Fibroblast of skin of back (primary cell): ENCODE results near the gene LRMDA.

Source experiments
- DNase-seq: peaks from one replicate; pipeline ENCODE4 v3.0.0-alpha.2; 2013

Gene LRMDA

GRCh38 chr10:76393875-76394706 lies 962.7 kb downstream of the LRMDA start:
- peak; percentile 30 for DNase-seq

- no peak for DNase-seq
These were observed 963.3 kb downstream of the LRMDA start for GRCh38 chr10:76394707-76395042.

DNA sequence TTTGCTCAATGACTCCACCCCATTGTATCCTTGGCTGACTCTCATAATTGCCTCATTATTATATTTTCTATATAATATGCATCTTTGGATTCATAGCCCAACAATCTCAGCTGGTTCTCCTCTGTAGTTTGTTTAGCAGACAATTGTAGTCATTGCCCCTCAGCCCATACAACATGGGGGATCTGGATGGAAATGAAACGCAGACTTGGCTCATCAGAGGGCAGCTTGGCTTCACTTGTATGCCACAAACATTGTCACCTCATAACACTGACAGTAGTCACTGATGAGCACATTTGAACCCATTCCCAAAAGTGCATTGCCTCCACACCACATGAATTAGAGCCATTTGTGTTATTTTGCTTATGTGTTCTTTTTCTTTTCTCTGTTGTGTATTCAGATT lies 963.8 kb downstream of the LRMDA start:
- no peak for DNase-seq

- no peak for DNase-seq
These were observed 964.7 kb downstream of the LRMDA start for GRCh38 chr10:76396134-76396533.

DNA sequence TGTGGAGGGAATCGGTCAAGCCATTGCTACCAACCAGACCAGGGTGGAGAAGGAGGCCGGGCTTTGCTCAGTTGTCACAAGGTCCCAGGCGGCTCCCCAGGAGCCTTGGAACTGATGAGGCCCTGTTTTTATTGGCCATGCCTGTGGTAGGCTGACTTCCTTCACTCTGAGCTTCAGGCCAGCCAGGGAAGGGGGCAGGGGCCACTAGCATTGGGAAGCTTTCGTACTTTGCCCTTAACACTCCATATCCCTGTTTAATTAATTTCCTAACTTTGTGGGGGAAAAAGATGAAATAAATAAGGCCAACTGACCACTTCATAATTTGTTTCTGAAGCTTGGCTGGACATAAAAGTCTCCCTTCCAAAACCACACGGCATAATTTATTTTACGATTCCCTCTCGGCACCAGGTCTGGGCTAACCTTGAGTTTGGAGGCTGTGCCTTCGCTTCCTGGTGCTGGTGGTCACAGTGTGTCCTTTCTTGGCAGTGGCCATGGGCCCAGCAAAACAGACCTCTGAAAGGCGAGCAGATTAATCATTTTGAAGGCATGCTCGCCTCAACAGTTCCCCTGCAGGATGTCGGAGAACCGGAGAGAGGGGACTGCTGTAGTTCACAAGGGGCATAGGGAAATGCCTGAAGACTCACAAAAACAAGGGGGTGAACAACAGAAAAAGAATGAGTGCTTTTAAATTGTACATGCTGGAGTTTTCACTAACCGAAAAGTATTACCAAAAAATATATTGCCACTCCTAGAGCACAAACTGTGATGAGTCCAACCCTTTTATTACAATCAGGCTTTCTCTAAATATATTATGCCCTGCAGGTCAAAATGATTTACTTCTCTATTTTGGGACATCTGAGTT lies 966.0 kb downstream of the LRMDA start:
- DNase-seq, result peak; percentile 39

- peak; percentile 13 for DNase-seq
These were observed 966.8 kb downstream of the LRMDA start for GRCh38 chr10:76398043-76398710.

DNA sequence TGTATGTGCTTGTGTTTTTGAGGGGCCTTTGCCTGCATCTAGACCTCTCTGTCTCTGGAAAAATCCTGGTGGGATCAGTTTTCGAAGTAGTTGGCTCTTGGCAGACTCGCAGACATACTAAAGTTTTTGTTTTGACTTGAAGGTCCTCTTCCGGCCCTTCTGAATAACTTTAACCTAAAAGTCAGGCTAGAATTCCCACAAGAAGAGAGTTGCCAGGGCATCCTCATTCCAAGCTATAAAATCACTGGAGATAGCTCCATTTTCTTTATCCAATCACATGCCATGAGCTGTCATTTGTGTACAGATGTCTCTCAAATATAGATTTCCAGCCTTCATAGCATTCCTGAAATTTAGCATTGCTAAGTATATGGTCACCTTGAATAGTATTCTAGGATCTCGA lies 967.8 kb downstream of the LRMDA start:
- peak; percentile 63 for DNase-seq

- peak; percentile 31 for DNase-seq
These were observed 969.6 kb downstream of the LRMDA start for GRCh38 chr10:76401006-76401405.

- peak; percentile 45 for DNase-seq
These were observed 972.5 kb downstream of the LRMDA start for GRCh38 chr10:76403912-76404311.

GRCh38 chr10:76404531-76404930 lies 973.1 kb downstream of the LRMDA start:
- DNase-seq, result no peak

- DNase-seq, result no peak
These were observed 974.5 kb downstream of the LRMDA start for GRCh38 chr10:76405922-76406321.

DNA sequence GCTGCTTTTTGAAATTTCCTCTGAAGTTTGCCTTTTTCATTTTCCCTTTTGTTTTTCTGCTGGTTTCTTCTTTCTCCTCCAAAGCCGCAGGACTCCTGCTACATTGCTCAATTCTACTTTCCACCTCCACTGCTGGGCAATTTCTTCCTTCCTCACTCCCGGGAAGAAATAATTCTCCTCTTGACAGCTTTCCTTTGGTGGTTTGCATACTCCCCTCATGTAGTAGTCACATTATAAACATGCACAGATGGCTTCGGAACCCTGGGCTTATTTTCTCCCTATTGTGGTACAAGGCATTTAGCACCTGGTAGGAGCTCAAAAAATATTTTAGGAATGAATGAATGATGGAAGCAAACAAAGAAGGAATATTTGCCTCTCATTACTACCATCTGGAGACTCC lies 977.2 kb downstream of the LRMDA start:
- no peak for DNase-seq

GRCh38 chr10:76411729-76412435 lies 980.5 kb downstream of the LRMDA start:
- no peak for DNase-seq

DNA sequence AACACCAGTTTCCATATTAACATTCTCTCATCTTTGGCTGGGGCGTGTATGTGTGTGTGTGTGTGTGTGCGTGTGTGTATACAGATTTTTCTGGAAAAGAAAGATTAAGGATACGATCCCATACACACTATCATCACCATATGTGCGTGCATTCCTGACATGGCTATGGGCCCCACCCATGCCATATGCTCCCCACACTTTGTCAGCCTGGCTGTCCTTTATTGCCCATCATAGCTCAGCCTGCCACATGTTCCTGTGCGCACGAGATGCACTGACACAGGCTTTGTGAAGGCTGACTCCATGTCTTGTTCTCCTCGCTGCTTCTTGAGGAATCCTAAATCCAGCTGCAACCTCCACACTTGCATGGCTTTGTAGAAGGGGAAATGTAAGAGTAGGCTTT lies 984.1 kb downstream of the LRMDA start:
- DNase-seq, result no peak

GRCh38 chr10:76416642-76417041 lies 985.2 kb downstream of the LRMDA start:
- no peak for DNase-seq

GRCh38 chr10:76420725-76421124 lies 989.3 kb downstream of the LRMDA start:
- no peak for DNase-seq

DNA sequence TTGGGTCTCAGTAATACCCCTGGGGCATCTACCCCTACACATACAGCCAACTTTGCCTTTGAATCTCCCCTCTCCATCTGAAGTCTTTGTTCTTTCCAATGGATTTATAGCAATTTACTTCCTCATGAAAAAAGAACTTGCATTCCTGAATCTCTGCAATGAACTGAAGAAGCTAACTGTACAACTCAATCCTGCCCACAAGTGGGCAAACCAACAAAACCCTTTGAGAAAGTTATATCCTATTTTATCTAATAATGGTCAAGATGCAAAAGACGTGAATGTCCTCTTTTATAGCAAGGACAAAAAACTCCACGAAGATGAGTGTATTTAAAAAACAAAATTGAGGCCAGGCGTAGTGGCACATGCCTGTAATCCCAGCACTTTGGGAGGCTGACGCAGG lies 991.3 kb downstream of the LRMDA start:
- DNase-seq, result no peak

- peak; percentile 97 for DNase-seq
These were observed 997.3 kb downstream of the LRMDA start for GRCh38 chr10:76428551-76429367.

GRCh38 chr10:76429368-76430060 lies 998.1 kb downstream of the LRMDA start:
- DNase-seq, result no peak

DNA sequence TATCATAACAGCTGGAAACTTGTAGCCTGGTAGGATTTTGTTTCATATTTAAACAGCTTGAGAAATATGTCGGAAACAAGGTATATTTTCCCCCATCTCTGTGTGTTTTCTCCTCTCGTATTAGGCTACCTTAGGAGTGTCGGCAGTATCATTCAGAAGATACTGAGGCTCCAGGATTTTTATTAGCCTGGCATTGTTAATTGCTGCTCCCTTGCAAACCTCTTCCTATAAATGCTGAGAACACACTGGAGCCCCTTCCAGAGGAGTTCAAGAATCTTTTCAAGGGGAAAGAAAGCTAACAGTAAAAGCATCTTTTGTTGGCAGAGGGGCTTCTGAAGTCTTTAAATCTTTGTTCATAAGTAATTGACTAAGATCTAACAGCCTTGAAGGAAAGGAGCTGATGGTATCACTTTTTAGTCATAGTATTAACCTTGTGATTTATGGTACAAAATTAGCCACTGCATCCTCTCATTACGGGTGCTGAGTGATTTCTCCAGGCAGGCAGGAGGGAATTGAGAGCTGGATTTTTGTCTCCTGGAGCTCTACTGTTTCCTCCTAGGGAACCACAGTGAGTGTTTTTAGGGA lies 998.7 kb downstream of the LRMDA start:
- DNase-seq, result no peak
